Neural cell (in vitro differentiated cells): ENCODE results near the gene SRSF10. TPM values are rescaled to one million over a fixed set of nuclear protein-coding genes. Genes with fewer than 3 reads are reported as not detected.

Experiments used
- H2AFZ ChIP-seq: fragments of 200-600, 300-800 bp; sonication (generic), shearing (Covaris generic); 2 replicates; pipeline ENCODE4 v1.6.0; 2014; ENCODE audit warnings: low read depth, mild to moderate bottlenecking, antibody characterized with exemption, low read length, moderate library complexity
- H3F3A ChIP-seq: fragments of 200-600 bp; shearing (Covaris generic); 2 replicates; pipeline ENCODE4 v1.6.1; 2016; ENCODE audit warnings: mild to moderate bottlenecking, moderate library complexity, mixed read lengths, antibody characterized with exemption, low read length; ENCODE audit not compliant: insufficient read depth, poor library complexity, severe bottlenecking
- H3K27ac ChIP-seq: fragments of 200-600, 300-800 bp; sonication (generic), shearing (Covaris generic); 2 replicates; pipeline ENCODE4 v1.5.1; 2014; ENCODE audit warnings: mild to moderate bottlenecking, low read length, moderate library complexity
- H3K27me3 ChIP-seq: fragments of 300-800, 200-600 bp; sonication (generic), shearing (Covaris generic); 2 replicates; pipeline ENCODE4 v1.6.0; 2014; ENCODE audit warnings: mild to moderate bottlenecking, low read depth, low read length, moderate library complexity; ENCODE audit not compliant: insufficient read depth
- H3K36me3 ChIP-seq: fragments of 300-800, 200-600 bp; sonication (generic), shearing (Covaris generic); 2 replicates; pipeline ENCODE4 v1.5.1; 2014; ENCODE audit warnings: mild to moderate bottlenecking, antibody characterized with exemption, low read length, moderate library complexity; ENCODE audit not compliant: insufficient read depth
- H3K4me2 ChIP-seq: fragments of 300-800, 200-600 bp; sonication (generic), shearing (Covaris generic); 2 replicates; pipeline ENCODE4 v1.6.0; 2014; ENCODE audit warnings: mild to moderate bottlenecking, low read length
- H3K4me3 ChIP-seq: fragments of 300-800, 200-600 bp; sonication (generic), shearing (Covaris generic); 2 replicates; pipeline ENCODE4 v1.5.1; 2014; ENCODE audit warnings: mild to moderate bottlenecking, low read length, moderate library complexity
- H3K79me2 ChIP-seq: fragments of 200-600 bp; shearing (Covaris generic); replicated peaks from 2 replicates; pipeline ENCODE4 v1.6.0; 2014; ENCODE audit warnings: mild to moderate bottlenecking, low read length, moderate library complexity; ENCODE audit not compliant: insufficient read depth
- H3K9ac ChIP-seq: fragments of 300-800, 200-600 bp; sonication (generic), shearing (Covaris generic); 2 replicates; pipeline ENCODE4 v1.6.1; 2016; ENCODE audit warnings: mild to moderate bottlenecking, low read length, mixed read lengths
- H3K9me2 ChIP-seq: fragments of 200-600 bp; shearing (Covaris generic); 2 replicates; pipeline ENCODE4 v1.6.1; 2016; ENCODE audit warnings: mild to moderate bottlenecking, low read length, mixed read lengths; ENCODE audit not compliant: insufficient read depth
- H3K9me3 ChIP-seq: fragments of 200-600, 300-800 bp; sonication (generic), shearing (Covaris generic); 2 replicates; pipeline ENCODE4 v1.6.1; 2016; ENCODE audit warnings: mild to moderate bottlenecking, mixed run types, low read length, moderate library complexity, mixed read lengths
- H4K20me1 ChIP-seq: fragments of 200-600 bp; shearing (Covaris generic); 2 replicates; pipeline ENCODE4 v1.6.1; 2016; ENCODE audit warnings: mild to moderate bottlenecking, mixed run types; ENCODE audit not compliant: insufficient read depth
- CTCF ChIP-seq: fragments of 450-650 bp; IDR thresholded peaks from 2 replicates; pipeline ENCODE4 v1.5.1; 2014; ENCODE audit warnings: antibody characterized with exemption, mild to moderate bottlenecking, moderate library complexity; ENCODE audit not compliant: poor library complexity, severe bottlenecking
- EP300 ChIP-seq: fragments of 450-650 bp; conservative IDR thresholded peaks from 2 replicates; pipeline ENCODE4 v1.6.1; 2014; ENCODE audit warnings: antibody characterized with exemption, mild to moderate bottlenecking, moderate library complexity; ENCODE audit not compliant: poor library complexity, severe bottlenecking
- EZH2 ChIP-seq: fragments of 200-600, 300-800 bp; shearing (Covaris generic), sonication (generic); IDR thresholded peaks from 2 replicates; pipeline ENCODE4 v1.6.1; 2014; ENCODE audit warnings: antibody characterized with exemption, low read length, borderline replicate concordance, mild to moderate bottlenecking; ENCODE audit not compliant: insufficient read depth, poor library complexity, severe bottlenecking
- MXI1 ChIP-seq: fragments of 450-650 bp; conservative IDR thresholded peaks from 2 replicates; pipeline ENCODE4 v1.6.1; 2014; ENCODE audit warnings: antibody characterized with exemption, mild to moderate bottlenecking; ENCODE audit not compliant: poor library complexity, severe bottlenecking
- POLR2AphosphoS5 ChIP-seq: IDR thresholded peaks from 2 replicates; pipeline ENCODE4 v1.6.1; 2012
- RAD21 ChIP-seq: fragments of 450-650 bp; conservative IDR thresholded peaks from 2 replicates; pipeline ENCODE4 v1.6.1; 2014; ENCODE audit warnings: antibody characterized with exemption, mild to moderate bottlenecking, moderate library complexity
- REST ChIP-seq: IDR thresholded peaks from 2 replicates; pipeline ENCODE4 v1.6.1; 2012; ENCODE audit warnings: borderline replicate concordance
- TAF1 ChIP-seq: IDR thresholded peaks from 2 replicates; pipeline ENCODE4 v1.6.1; 2012; ENCODE audit warnings: low read depth
- polyA plus RNA-seq: library from polyadenylated mRNA; depleted of rRNA; stranded (reverse); fragments of >200 nt; gene quantifications from 2 replicates; pipeline ENCODE4 v1.2.3, GENCODE V29; 2014

SRSF10 gene
- polyA plus RNA-seq, 1 donor from 2014 or later, result 201 TPM

GRCh38 chr1:23977854-23978191, 2.3 kb downstream of the SRSF10 start:
- H3K27ac ChIP-seq, result no peak overlapping the region
- H3K4me3 ChIP-seq, result peak overlapping the region; percentile 74
- H3K9ac ChIP-seq, result no peak overlapping the region

GRCh38 chr1:23977187-23977853, 2.8 kb downstream of the SRSF10 start:
- H3F3A ChIP-seq, result peaks cover 3% of the 10 kb centered on the region
- no peaks in the 10 kb centered on the region for H3K27me3 ChIP-seq
- H3K27ac ChIP-seq, result no peak overlapping the region
- H3K4me2 ChIP-seq, result peak overlapping the region; percentile 65
- peak overlapping the region; percentile 74 for H3K4me3 ChIP-seq
- H3K9ac ChIP-seq, result no peak overlapping the region
- peaks cover 18% of the 10 kb centered on the region for H4K20me1 ChIP-seq
- no peaks in the 10 kb centered on the region for H3K36me3 ChIP-seq
- H3K79me2 ChIP-seq, result peaks cover 70% of the 10 kb centered on the region
- H2AFZ ChIP-seq, result no peak overlapping the region
- H3K9me3 ChIP-seq, result no peaks in the 10 kb centered on the region
- TF ChIP-seq POLR2AphosphoS5, result no peak
- TF ChIP-seq MXI1, result no peak
- TF ChIP-seq EP300, result no peak
- no peak for TF ChIP-seq RAD21
- TF ChIP-seq TAF1, result no peak
- no peak for TF ChIP-seq REST
- TF ChIP-seq CTCF, result no peak
- no peaks in the 10 kb centered on the region for H3K9me2 ChIP-seq

More at GRCh38 chr1:23977854-23978191, 2.3 kb downstream of the SRSF10 start:
- H4K20me1 ChIP-seq, result peaks cover 18% of the 10 kb centered on the region
- no peak overlapping the region for H2AFZ ChIP-seq
- no peaks in the 10 kb centered on the region for H3K36me3 ChIP-seq
- H3K4me2 ChIP-seq, result peak overlapping the region; percentile 65
- no peak for TF ChIP-seq TAF1
- no peak for TF ChIP-seq RAD21
- no peak for TF ChIP-seq EZH2
- no peak for TF ChIP-seq EP300
- no peak for TF ChIP-seq POLR2AphosphoS5
- TF ChIP-seq CTCF, result no peak
- H3K9me3 ChIP-seq, result no peaks in the 10 kb centered on the region
- H3K9me2 ChIP-seq, result no peaks in the 10 kb centered on the region
- H3K79me2 ChIP-seq, result peaks cover 69% of the 10 kb centered on the region
- peaks cover 3% of the 10 kb centered on the region for H3F3A ChIP-seq
- H3K27me3 ChIP-seq, result no peaks in the 10 kb centered on the region
